Measurements from ENCODE around the gene IRF3.

IRF3 gene, protein sequence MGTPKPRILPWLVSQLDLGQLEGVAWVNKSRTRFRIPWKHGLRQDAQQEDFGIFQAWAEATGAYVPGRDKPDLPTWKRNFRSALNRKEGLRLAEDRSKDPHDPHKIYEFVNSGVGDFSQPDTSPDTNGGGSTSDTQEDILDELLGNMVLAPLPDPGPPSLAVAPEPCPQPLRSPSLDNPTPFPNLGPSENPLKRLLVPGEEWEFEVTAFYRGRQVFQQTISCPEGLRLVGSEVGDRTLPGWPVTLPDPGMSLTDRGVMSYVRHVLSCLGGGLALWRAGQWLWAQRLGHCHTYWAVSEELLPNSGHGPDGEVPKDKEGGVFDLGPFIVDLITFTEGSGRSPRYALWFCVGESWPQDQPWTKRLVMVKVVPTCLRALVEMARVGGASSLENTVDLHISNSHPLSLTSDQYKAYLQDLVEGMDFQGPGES

DNA sequence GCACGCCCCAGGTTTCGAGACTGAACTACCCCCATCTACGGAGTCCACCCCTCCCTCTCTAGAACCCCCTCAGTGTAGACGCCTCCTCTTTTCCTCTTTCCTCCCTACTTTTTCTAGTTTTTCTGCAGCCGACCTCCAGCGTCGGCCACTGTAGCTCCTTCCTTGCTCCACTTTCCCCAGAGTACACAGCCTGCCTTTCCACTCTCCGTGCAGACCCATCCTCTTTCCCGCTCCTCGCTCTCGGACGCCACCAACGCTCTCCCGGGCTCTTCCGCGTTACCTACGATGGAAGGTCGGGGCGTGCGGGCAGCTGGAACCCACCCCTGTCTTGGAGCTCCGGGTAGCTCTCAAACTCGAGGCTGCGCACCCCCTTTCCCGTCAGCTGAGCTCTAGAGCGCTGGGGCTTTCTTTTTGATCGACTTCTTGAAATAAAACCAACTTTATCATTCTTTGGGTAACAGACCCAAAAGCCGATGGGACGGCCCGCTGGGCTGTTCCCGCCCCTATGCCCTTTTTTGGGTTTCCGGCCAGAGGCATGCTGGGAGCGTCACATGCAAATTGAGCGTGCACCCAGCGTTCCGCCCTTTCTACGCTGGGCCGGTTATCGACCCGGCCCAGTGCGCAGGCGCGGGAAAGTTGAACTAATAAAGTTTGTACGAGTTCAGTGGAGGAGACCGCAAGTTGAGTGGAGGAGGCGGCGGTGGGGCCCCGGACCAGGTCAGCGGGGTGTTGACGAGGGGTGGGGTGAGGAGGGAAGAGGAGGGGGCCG, at the start of gene IRF3, which contains the start of gene BCL2L12:
TSS of gene IRF3 (minus strand) at position 507 of the 769 bp plus-strand sequence. CDS start 1,019 bp downstream, outside the sequence.
TSS of gene BCL2L12 (plus strand) at position 583 of the 769 bp plus-strand sequence. CDS start 760 bp downstream, outside the sequence.
- peak; percentile 89 for DNase-seq

DNA sequence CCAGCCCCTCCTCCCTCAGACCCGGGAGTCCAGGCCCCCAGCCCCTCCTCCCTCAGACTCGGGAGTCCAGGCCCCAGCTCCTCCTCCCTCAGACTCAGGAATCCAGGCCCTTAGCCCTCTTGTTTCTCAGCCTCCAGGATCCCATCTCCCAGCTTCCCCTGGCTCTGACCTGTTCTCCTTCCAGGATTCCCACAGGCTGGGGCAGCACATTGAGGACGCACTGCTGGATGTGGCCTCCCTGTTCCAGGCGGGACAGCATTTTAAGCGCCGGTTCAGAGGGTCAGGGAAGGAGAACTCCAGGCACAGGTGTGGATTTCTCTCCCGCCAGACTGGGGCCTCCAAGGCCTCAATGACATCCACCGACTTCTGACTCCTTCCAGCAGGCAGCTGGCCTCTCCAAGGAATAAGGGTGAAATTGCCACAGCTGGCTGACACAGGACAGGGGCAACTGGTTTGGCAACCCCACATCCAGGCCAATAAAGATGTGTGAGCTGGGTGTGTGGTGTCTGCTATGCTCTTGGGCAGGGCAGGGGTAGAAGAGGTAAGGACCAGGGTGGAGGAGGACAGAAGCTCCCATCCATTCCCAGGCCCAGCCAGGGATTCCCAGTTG, 47.7 kb upstream of the IRF3 start:
- no peak for DNase-seq

DNA sequence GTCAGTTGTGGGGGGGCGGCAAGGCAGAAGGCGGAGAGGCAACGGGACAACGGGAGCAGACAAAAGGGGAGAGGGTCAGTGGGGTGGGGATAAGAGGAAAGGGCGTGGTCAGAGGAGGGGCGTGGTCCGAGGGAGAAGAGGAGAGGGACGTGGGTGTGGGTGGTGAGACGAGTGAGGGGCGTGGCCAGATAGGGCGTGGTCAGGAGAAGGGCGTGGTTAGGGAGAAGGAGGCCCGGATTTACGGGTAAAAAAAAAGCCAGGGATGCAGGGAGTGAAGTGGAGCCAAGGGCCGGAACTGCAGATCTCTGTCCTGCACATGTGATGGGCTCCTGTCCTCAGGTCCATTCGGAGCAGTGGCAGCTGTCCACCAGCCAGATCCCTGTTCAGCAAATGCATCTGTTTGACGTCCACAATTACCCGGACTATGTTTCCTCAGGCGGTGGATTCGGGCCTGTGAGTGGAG, 46.8 kb upstream of the IRF3 start:
- DNase-seq, result no peak

DNA sequence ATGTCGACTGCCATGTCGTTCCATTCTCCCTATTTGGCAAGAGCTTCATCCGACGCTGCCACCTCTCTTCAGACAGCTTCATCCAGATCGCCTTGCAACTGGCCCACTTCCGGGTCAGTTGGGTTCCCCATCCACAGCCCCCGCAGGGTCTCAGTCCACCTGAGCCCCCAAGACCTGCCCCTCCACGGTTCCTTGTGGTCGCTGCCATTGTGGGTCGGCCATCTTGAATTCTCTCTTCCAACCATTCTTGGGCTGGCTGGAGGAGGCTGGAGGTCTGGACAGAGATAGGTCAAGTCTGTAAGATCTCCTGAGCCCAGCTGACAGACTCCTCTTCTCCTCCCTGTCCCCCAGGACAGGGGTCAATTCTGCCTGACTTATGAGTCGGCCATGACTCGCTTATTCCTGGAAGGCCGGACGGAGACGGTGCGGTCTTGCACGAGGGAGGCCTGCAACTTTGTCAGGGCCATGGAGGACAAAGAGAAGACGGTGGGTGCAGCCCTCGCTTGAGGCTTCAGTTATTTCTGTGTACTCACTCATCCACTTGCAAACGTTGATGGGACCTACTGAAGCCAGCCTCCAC, 44.8 kb upstream of the IRF3 start:
- no peak for DNase-seq

DNA sequence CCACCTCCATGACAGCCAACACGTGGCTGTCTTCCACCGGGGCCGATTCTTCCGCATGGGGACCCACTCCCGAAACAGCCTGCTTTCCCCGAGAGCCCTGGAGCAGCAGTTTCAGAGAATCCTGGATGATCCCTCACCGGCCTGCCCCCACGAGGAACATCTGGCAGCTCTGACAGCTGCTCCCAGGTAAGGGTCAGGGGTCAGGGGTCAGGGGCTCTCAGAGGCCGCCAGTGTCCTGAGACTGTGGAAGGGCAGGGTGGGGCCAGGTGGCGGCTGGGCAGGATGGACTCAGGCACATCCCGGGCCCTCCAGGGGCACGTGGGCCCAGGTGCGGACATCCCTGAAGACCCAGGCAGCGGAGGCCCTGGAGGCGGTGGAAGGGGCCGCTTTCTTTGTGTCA, 40.3 kb upstream of the IRF3 start:
- no peak for DNase-seq

DNA sequence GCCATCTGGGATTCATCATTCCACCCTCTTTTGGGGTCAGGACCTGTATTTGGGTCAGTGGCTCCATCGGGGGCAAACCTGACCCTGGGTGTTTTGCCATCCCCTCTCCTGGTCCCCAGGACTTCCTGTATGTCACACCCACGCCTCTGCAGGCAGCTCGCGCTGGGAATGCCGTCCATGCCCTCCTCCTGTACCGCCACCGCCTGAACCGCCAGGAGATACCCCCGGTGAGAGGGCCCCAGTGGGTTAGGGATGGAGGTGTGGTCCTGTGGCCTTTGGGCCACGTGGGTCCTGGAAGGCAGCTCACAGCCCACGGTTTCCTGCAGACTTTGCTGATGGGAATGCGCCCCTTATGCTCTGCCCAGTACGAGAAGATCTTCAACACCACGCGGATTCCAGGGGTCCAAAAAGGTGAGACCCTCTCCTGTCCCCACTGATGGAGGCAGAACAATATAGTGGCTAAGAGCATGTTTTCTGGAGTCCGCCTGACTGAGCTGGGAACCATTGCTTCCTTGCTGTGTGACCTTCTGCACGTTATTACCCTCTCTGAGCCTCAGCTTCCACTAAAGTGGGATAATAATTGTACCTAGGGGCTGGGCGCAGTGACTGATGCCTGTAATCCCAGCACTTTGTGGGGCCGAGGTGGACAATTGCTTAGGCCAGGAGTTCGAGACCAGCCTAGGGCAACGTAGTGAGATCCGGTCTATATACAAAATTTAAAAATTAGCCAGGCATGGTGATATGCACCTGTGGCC, 39.4 kb upstream of the IRF3 start:
- no peak for DNase-seq

DNA sequence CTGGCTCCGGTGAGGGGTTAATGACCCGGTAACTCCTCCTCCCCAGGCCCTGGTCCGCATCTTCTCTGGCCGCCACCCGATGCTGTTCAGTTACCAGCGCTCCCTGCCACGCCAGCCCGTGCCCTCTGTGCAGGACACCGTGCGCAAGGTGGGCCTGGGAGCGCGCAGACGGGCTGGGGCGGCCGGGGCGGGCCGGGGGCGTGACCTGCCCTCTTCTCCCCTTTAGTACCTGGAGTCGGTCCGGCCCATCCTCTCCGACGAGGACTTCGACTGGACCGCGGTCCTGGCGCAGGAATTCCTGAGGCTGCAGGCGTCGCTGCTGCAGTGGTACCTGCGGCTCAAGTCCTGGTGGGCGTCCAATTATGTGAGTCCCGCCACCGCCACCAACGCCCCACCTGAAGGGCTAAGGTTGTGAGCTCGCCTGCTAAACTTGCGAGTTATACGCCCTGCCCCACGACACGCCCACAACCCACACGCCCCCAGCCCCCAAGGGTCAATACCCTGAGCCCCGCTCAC, 35.7 kb upstream of the IRF3 start:
- no peak for DNase-seq

DNA sequence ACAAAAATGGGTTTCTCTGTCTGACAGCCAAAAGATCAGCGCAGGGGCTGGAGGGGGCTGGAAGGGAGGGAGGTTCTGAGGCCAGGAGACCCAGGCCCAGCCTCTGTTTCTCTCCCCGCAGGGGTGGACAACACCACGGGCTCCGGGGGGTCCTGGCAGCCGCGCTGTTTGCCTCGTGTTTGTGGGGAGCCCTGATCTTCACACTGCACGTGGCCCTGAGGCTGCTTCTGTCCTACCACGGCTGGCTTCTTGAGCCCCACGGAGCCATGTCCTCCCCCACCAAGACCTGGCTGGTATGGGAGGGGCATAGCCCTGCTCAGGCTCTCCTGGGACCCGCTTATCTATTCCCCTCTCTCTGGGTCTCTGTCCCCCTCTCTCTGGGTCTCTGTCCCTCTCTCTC, 34.9 kb upstream of the IRF3 start:
- no peak for DNase-seq

DNA sequence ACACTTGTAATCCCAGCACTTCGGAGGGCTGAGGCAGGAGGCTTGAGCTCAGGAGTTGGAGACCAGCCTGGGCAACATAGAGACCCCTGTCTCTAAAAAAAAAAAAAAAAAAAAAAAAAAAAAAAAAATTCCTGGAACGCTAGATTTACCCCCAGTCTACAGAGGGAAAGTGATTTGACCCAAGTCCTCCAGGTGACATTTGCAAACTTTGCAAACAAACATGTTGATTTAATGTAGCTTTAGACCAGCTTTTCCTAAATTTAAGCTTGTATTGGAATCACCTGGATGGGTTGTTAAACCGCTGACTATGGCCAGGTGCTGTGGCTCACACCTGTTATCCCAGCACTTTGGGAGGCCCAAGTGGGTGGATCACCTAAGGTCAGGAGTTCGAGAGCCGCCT, 33.7 kb upstream of the IRF3 start:
- DNase-seq, result no peak

DNA sequence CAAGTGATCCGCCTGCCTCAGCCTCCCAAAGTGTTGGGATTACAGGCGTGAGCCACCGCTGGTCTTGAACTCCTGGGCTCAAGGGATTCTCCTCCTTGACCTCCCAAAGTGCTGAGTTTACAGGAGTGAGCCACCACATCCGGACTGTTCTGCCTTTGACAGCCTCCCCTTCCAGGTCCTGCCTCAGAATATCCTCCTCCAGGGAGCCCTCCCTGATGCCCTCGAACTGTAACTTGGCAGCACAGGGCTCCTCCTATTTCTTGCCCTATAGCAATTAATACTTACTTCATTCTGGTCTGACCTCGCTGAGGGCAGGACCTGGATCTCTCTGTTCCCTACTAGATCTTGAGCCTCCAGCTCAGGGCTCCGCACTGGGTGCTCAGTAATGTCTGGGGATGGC, 31.2 kb upstream of the IRF3 start:
- no peak for DNase-seq

DNA sequence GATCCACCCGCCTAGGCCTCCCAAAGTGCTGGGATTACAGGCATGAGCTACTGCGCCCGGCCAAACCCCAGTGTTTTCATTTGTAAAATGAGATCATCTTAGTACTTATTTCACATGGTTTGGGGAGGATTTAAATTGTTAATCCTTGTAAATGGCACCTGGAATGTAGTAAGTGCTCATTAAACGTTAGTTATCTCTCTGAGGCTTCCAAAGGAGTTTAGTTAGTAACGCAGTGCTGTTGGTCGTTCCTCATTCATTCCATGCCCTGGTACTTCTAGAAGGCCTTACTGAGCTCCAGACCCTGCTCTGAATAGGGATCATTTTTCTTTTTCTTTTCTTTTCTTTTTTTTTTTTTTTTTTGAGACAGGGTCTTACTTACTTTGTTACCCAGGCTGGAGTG, 30.5 kb upstream of the IRF3 start:
- no peak for DNase-seq

DNA sequence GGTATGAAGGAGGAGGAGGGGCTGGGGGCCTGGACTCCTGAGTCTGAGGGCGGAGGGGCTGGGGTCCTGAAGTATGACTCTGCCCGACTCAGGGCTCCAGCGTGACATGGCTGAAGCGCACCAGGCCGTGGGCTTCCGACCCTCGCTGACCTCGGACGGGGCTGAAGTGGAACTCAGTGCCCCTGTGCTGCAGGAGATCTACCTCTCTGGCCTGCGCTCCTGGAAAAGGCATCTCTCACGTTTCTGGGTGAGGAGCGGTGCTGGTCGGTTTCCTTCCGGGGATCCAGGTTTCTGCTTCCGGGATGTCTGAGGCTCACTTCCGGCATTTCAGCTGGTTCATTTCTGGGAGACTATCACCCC, 26.5 kb upstream of the IRF3 start:
- no peak for DNase-seq

DNA sequence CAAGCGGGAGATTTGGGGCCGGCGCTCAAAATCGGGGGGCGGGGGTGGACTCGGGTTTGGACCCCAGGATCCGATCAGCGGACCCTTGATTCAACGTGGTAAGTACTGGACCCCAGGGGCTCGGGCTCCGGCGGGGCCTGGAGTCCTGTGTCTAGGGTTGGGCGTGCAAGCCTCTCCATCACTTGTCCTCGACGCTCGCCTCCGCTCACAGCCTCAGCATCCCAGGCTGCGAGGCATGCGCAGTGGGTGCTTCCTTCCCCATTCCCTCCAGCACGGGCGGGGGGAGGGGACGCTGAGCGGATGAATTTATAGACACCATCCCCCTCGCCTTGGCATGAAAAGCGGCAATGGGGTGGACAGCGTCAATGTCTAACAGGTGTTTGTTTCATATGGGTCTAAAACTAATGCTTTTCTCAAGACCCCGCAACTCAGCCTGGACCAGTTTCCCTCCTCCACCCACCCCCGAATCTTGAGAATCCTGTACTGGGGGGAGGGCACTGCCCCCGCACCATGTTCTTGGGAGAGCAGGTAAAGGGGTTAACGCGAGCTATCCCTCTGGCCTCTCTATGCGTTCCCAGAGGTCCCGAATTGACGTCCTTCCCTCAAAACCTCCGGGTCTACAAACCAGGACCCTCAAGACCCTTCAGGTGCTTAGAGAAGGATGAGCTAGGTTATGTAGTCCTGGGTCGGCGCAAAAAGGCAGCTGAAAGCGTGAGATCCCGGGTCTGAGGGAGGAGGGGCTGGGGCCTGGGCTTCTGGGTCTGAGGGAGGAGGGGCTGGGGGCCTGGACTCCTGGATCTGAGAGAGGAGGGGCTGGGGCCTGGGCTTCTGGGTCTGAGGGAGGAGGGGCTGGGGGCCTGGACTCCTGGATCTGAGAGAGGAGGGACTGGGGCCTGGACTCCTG, 25.8 kb upstream of the IRF3 start:
- DNase-seq, result peak; percentile 80

DNA sequence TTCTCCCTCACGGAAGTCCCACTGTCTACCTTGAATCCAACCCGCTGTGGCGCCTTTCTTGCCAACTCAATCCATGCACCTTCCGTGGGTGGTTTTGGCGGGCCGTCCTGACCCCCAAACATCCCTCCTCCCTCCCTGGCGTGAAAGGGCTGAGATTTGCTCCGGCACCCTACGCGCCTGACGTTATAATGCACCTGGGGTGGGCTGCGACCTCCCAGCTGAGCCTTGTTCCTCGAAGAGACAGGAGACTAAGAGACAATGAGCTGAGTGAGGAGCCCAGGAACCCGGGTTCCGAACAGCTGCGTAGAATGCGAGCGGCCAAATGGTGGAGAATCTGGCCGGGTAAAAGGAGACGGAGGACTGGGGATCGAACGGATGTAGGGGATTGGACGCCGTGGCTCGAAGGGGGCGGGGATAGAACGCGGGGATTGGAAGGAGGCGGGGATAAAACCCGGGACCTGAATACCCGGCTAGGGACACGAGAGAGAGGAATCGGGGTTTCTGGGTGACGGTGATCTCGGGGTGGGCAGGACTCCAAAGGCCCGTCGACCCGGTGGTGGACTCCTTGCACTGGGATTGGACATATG, 25.1 kb upstream of the IRF3 start, which contains the start of gene CPT1C:
TSS of gene CPT1C (plus strand) at position 461 of the 587 bp plus-strand sequence. CDS start 1,137 bp downstream, outside the sequence.
- DNase-seq, result peak; percentile 97

DNA sequence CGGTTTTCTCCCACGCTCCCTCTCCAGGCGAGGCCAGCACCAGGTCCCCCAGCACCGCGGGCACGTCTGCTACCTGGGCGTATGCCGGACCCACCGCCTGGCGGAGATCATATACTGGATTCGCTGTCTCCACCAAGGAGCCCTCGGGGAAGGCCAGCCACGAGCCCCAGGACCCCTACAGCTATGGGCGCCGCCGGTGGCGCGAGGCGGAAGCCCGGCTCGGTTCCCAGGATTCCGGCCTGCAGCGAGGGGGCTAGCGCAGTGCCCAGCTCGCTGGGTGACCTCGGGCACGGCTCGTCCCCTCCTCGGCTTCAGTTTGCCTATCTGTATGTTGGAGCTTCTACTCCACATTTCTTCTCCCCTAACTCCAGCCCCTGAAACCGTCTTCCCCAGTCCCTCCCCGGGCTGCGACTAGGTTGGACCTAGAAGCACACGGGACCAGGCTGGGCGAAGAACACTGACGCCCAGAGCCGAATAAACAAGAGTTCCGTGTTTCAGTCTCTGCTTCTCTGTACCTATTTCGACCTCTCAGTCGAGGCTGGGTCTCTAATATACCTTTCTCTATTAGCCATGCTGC, 24.5 kb upstream of the IRF3 start:
- no peak for DNase-seq

DNA sequence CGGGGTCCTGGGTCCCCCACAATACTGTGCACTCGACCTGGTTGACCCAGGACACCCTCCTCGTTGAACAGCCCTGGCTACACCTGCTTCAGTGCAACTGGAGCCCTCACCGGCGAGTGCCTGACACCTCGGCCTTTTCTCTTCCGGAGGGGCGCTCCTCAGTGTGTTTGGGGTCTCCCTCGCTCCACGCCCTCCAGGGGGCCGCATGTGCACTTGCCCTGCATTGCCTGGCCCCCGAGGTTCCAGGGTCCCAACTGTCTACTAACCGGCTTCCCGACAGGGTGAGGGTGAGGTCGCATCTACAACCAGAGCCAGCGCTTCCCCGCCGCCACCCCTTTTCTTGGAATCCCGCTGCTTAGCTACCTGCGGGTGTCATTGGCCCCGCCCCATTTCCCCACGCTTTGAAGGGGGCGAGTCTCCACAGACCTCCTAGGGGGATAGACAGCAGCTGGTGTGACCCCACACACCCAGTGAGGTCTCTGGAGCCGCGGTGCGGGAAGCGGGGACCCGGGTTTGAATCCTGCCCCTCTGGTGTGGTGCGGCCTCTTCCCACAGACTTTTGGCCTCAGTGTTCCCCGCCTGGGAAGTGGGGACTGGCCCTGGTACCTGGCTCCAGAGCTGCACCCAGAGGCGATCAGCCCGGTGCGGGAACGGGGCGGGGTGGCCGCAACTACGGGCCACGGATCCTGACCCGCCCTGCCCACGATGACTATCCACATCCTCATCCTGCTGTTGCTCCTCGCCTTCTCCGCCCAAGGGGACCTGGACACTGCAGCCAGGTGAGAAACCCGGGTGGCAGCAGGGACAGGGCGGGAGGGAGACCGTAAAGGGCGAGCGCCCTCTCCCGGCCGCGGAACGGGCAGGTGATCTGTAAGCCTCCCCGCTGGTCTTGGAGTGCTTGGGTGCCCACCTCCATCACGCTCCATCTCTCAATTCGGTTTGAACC, 23.7 kb upstream of the IRF3 start, which contains the start of gene ADM5:
TSS of gene ADM5 (plus strand) at position 462 of the 946 bp plus-strand sequence. CDS start at position 706, 244 bp downstream.
- DNase-seq, result peak; percentile 46

DNA sequence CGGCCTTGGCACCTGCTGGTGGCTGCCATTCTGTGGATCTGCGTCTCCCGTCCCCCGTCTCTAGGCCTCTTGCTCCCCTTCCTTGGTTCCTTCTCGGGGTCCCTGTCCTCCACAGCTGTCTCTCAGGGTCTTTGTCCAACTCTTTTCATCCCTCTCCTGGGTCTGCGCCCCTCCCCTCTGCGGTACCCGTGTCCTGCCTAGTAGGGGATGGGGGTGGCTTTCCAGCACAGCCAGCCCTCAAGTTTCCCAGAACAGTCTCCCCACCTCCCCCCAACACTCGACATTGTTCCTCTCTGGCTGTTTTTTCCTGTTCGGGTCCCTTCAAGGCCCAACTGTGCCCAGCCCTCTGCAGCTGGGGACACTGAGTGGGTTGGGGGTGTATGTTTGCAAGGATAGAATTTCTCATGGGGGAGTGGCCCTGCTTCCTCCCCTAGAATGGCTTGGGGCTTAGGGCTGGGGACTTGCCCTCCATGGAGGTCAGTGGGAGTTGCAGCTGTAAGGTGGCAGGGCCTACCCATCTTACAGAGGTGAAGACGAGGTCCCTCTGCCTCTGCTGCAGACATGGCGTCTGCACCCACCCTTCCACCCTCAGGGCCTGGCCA, 23.0 kb upstream of the IRF3 start:
- DNase-seq, result no peak

DNA sequence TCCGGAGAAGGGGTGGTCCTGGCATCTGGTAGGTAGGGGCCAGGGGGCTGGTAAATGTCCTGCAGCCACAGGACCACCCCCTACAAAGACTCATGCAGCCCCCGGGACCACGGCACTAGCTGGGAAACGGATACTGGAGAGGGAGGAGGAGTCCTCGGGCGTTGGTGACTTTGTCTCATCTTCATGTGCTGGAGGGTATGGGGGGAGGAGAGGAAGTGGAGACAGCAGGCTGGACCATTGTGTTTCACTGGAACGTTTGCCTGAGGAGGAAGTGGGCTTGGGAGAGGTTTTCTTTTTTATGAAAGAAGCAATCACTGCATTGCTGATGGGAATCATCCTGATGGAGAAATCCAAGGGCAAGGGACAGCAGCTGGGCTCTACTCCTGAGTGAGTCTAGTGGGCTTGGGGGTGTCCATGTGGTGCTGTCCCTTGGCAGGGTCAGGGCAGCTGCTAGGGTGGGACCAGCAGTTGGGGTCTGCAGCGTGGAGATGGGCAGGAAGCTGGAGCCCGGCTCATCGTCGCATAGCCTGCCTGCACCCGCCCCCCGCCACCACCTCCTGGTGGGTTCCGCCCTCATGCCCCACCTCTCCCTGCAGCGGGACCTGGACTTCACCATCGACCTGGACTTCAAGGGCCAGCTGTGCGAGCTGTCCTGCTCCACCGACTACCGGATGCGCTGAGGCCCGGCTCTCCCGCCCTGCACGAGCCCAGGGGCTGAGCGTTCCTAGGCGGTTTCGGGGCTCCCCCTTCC, 22.1 kb upstream of the IRF3 start:
- no peak for DNase-seq
